ENCODE results near the gene EBF3. TPM values are rescaled to one million over a fixed set of nuclear protein-coding genes. Genes with fewer than 3 reads are reported as not detected.

Gene EBF3
- total RNA-seq, 1 experiment from 2014 or later: not detected

DNA sequence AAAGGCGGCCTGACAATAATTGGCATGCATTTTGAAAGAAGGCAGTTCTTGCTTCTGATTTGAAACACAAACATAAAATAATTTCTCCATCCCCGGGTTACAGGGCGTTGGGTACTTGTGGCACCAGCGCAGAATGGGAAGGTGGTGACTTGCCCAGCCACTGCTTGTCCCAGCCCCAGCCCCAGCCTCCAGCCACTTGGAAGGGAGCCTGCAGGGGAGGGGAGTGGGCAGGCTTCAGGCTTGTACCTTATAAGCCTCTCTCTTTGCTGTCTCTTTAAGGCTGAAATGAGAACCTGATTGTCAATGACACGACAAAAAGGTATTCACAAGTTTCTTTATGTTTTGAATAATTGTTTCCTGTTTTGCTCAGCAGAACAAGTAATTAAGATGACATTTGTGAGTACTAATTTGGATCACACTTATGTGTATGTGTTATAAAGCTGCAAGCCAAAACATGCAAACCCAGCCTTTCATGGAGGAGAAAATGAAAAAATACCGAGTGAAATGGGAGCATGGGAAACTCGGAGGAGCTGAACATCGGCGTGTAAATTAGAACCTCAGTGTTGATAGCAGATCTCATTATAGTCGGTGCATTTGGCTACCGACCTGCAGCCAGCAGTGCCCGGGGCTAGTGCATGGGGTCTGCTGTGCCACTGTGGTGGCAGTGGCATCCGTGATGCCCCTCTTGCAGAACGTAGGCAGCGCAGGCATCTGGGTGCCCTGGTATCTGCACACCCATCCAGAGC, 129.9 kb downstream of the EBF3 start:
- intact Hi-C loops (cut with micrococcal nuclease; ENCODE audit: unreplicated experiment): no loop called here
- peaks cover 46% of the 10 kb centered on the region for H3K27me3 ChIP-seq (ENCODE audit: insufficient read depth, low read depth)
- no peaks in the 10 kb centered on the region for H3K79me2 ChIP-seq (ENCODE audit: low read depth)
- BruUV-seq (replicated peaks): no TSS peak
- H3K4me1 ChIP-seq (replicated peaks; ENCODE audit: insufficient read depth): no peaks in the 10 kb centered on the region
- DNase-seq: no peak
- no peaks in the 10 kb centered on the region for H3K36me3 ChIP-seq (ENCODE audit: low read depth)
- H3K27ac ChIP-seq: no peak overlapping the region
- TF ChIP-seq EZH2 (IDR thresholded peaks at IDR 0.05; ENCODE audit: low read depth): no peak
- TF ChIP-seq, protein P1, sequence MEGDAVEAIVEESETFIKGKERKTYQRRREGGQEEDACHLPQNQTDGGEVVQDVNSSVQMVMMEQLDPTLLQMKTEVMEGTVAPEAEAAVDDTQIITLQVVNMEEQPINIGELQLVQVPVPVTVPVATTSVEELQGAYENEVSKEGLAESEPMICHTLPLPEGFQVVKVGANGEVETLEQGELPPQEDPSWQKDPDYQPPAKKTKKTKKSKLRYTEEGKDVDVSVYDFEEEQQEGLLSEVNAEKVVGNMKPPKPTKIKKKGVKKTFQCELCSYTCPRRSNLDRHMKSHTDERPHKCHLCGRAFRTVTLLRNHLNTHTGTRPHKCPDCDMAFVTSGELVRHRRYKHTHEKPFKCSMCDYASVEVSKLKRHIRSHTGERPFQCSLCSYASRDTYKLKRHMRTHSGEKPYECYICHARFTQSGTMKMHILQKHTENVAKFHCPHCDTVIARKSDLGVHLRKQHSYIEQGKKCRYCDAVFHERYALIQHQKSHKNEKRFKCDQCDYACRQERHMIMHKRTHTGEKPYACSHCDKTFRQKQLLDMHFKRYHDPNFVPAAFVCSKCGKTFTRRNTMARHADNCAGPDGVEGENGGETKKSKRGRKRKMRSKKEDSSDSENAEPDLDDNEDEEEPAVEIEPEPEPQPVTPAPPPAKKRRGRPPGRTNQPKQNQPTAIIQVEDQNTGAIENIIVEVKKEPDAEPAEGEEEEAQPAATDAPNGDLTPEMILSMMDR (conservative IDR thresholded peaks at IDR 0.05): no peak
- no peak overlapping the region for H3K4me3 ChIP-seq
- no peaks in the 10 kb centered on the region for H3F3A ChIP-seq (ENCODE audit: insufficient read depth, low read depth)
- CTCF ChIA-PET: no interaction called here
- POLR2A ChIA-PET (ENCODE audit: unreplicated experiment): no interaction called here
- H2AFZ ChIP-seq: no peak overlapping the region
- H4K20me1 ChIP-seq (ENCODE audit: insufficient read depth): no peaks in the 10 kb centered on the region
- H3K4me2 ChIP-seq: no peak overlapping the region
- no peaks in the 10 kb centered on the region for H3K9me2 ChIP-seq (ENCODE audit: insufficient read depth)
- H3K9me3 ChIP-seq (ENCODE audit: insufficient read depth, low read depth): no peaks in the 10 kb centered on the region

DNA sequence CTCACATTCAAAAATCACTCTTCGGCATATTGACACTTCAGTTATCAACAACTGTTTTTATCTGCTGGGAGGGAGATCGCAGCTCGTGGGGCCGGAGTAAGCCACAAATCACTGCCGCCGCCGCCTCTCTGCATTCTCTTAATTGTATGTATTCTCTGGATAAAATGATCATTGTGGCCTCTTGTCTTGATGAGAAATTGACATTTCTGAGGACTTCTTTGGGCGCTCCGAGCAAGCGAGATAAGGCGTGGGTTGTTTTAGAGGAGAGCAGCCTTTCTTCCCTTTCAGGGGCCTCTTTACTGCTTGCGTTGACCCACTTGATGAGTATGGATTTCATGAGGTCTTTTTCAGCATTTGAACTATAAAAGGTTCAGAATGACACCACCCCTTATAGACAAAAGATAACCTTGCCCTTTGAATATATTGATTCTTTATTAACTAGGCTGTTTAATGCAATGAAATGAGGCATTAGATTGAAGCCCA, 130.6 kb downstream of the EBF3 start:
- H3K27ac ChIP-seq: no peak overlapping the region
- no peak overlapping the region for H2AFZ ChIP-seq
- intact Hi-C loops (cut with micrococcal nuclease; ENCODE audit: unreplicated experiment): no loop called here
- BruUV-seq (replicated peaks): no TSS peak
- H3K79me2 ChIP-seq (ENCODE audit: low read depth): no peaks in the 10 kb centered on the region
- DNase-seq: no peak
- no peak overlapping the region for H3K4me3 ChIP-seq
- no peaks in the 10 kb centered on the region for H3K9me3 ChIP-seq (ENCODE audit: insufficient read depth, low read depth)
- no peaks in the 10 kb centered on the region for H4K20me1 ChIP-seq (ENCODE audit: insufficient read depth)
- no peaks in the 10 kb centered on the region for H3K4me1 ChIP-seq (replicated peaks; ENCODE audit: insufficient read depth)
- H3F3A ChIP-seq (ENCODE audit: insufficient read depth, low read depth): no peaks in the 10 kb centered on the region
- no peaks in the 10 kb centered on the region for H3K36me3 ChIP-seq (ENCODE audit: low read depth)
- ChIA-PET POLR2A (ENCODE audit: unreplicated experiment) (no interaction called here), CTCF (no interaction called here)
- TF ChIP-seq EZH2 (IDR thresholded peaks at IDR 0.05; ENCODE audit: low read depth): no peak
- TF ChIP-seq, protein P1 (conservative IDR thresholded peaks at IDR 0.05): no peak
- H3K4me2 ChIP-seq: no peak overlapping the region
- peaks cover 46% of the 10 kb centered on the region for H3K27me3 ChIP-seq (ENCODE audit: insufficient read depth, low read depth)
- H3K9me2 ChIP-seq (ENCODE audit: insufficient read depth): no peaks in the 10 kb centered on the region

DNA sequence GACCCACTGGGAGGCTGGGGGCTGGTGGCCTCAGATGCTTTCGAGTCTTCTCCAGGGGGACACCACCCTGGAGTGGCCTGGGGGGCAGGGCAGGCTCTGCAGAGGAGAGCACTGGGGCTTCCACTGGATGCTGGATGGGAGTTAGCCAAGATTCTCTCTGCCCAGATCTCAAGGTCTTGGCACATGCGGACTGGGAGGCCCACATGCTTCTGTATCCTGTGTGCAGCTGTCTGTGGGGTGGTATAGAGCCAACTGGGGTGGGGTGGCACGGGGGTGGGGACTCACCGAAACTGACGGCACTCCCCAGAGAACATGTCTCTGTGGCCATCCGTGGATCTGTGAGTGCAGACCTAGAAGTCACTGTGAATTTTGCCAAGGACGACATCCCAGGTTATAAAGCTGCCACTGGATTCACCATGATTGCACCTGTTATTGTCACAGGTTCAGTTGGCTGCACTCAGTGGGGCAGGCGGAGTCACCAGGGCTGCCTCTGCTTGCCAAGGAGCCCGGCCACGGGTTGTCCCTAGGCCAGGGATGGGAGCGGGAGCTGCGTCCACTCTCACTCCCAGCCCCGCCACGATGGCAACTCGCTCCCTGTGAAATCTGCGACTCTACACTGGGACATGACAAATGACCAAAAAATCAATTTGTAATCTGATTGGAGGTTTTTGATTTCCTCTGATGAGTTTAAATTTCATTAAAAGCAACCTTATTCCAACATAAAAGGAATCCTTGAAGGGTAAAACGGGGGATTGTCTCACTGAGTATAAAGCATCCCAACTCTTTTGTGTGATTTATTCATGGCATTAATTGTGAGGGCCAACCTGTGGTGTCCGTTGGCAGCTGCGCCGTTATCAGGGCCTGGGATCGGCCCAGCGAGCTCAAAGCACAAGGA, 131.3 kb downstream of the EBF3 start:
- Histone ChIP-seq H3K4me2 (no peak overlapping the region), H3K9me3 (ENCODE audit: insufficient read depth, low read depth) (no peaks in the 10 kb centered on the region), H3K27me3 (ENCODE audit: insufficient read depth, low read depth) (peaks cover 41% of the 10 kb centered on the region), H3K27ac (no peak overlapping the region), H3K36me3 (ENCODE audit: low read depth) (no peaks in the 10 kb centered on the region), H3K79me2 (ENCODE audit: low read depth) (no peaks in the 10 kb centered on the region), H4K20me1 (ENCODE audit: insufficient read depth) (no peaks in the 10 kb centered on the region), H3F3A (ENCODE audit: insufficient read depth, low read depth) (no peaks in the 10 kb centered on the region), H2AFZ (no peak overlapping the region), H3K4me3 (no peak overlapping the region), H3K4me1 (replicated peaks; ENCODE audit: insufficient read depth) (no peaks in the 10 kb centered on the region), H3K9me2 (ENCODE audit: insufficient read depth) (no peaks in the 10 kb centered on the region)
- TF ChIP-seq EZH2 (IDR thresholded peaks at IDR 0.05; ENCODE audit: low read depth): no peak
- intact Hi-C loops (cut with micrococcal nuclease; ENCODE audit: unreplicated experiment): no loop called here
- DNase-seq: no peak
- CTCF ChIA-PET: no interaction called here
- BruUV-seq (replicated peaks): no TSS peak
- POLR2A ChIA-PET (ENCODE audit: unreplicated experiment): no interaction called here

Measured in PC-9 (cell line).